HEK293T (cell line): Measurements from ENCODE around the gene STXBP2.

Source experiments
- CTCF ChIA-PET: fragments of 350-600 bp; formaldehyde crosslinking; extraction: SDS; loops from one replicate; lab custom pipeline; 2021; ENCODE audit warnings: antibody characterized with exemption, inconsistent platforms; lab: Yijun Ruan, JAX
- POLR2A ChIA-PET: fragments of 350-600 bp; formaldehyde crosslinking; extraction: SDS; loops from one replicate; lab custom pipeline; 2020; ENCODE audit warnings: antibody characterized with exemption, inconsistent platforms; lab: Yijun Ruan, JAX
- DNase-seq: peaks from one replicate; pipeline ENCODE4 v3.0.0; 2012; ENCODE audit warnings: mixed read lengths; ENCODE audit errors: extremely low spot score
- ARNT ChIP-seq: fragments of 450-650 bp; IDR thresholded peaks from 2 replicates; pipeline ENCODE4 v1.6.1; 2017; ENCODE audit warnings: mild to moderate bottlenecking
- BHLHE40 ChIP-seq: fragments of 450-650 bp; IDR thresholded peaks from 2 replicates; pipeline ENCODE4 v1.6.1; 2016; ENCODE audit warnings: mild to moderate bottlenecking, moderate library complexity, borderline replicate concordance
- CTBP1 ChIP-seq: fragments of 450-650 bp; IDR thresholded peaks from 2 replicates; pipeline ENCODE4 v1.6.1; 2016; ENCODE audit warnings: borderline replicate concordance
- ELF4 ChIP-seq: fragments of 450-650 bp; IDR thresholded peaks from 2 replicates; pipeline ENCODE4 v1.6.1; 2017; ENCODE audit warnings: antibody characterized with exemption
- FOXA1 ChIP-seq: fragments of 450-650 bp; IDR thresholded peaks from 2 replicates; pipeline ENCODE4 v1.6.1; 2016; ENCODE audit warnings: mild to moderate bottlenecking
- FOXK2 ChIP-seq: fragments of 450-650 bp; IDR thresholded peaks from 2 replicates; pipeline ENCODE4 v1.6.1; 2016; ENCODE audit warnings: mild to moderate bottlenecking
- FOXM1 ChIP-seq: fragments of 450-650 bp; IDR thresholded peaks from 2 replicates; pipeline ENCODE4 v1.6.1; 2017; ENCODE audit warnings: mild to moderate bottlenecking, borderline replicate concordance
- HDGF ChIP-seq: fragments of 450-650 bp; IDR thresholded peaks from 2 replicates; pipeline ENCODE4 v1.6.1; 2017; ENCODE audit warnings: antibody characterized with exemption, borderline replicate concordance
- L3MBTL2 ChIP-seq: fragments of 450-650 bp; conservative IDR thresholded peaks from 2 replicates; pipeline ENCODE4 v1.6.1; 2016; ENCODE audit warnings: mild to moderate bottlenecking
- LEF1 ChIP-seq: fragments of 450-650 bp; IDR thresholded peaks from 2 replicates; pipeline ENCODE4 v1.6.1; 2017; ENCODE audit warnings: mild to moderate bottlenecking, borderline replicate concordance
- NFRKB ChIP-seq: fragments of 450-650 bp; IDR thresholded peaks from 2 replicates; pipeline ENCODE4 v1.6.1; 2016; ENCODE audit warnings: mild to moderate bottlenecking, moderate library complexity
- PKNOX1 ChIP-seq: fragments of 450-650 bp; IDR thresholded peaks from 2 replicates; pipeline ENCODE4 v1.6.1; 2016
- SP1 ChIP-seq: fragments of 450-650 bp; IDR thresholded peaks from 2 replicates; pipeline ENCODE4 v1.6.1; 2017
- SUZ12 ChIP-seq: fragments of 450-650 bp; IDR thresholded peaks from 2 replicates; pipeline ENCODE4 v1.6.1; 2016; ENCODE audit warnings: mild to moderate bottlenecking
- TARDBP ChIP-seq: fragments of 450-650 bp; IDR thresholded peaks from 2 replicates; pipeline ENCODE4 v1.6.1; 2016
- ZNF384 ChIP-seq: fragments of 450-650 bp; IDR thresholded peaks from 2 replicates; pipeline ENCODE4 v1.6.1; 2016

Gene STXBP2

GRCh38 chr19:7682175-7682855 is 45.4 kb downstream of the STXBP2 start:
- ChIA-PET CTCF (interaction anchor here (0.6 kb wide), 1 partner anchor 1061 kb away, joined by 3 read pairs; no protein-coding TSS in a partner anchor), POLR2A (no interaction called here)
- DNase-seq: no peak
- no peak for TF ChIP-seq FOXM1
- no peak for TF ChIP-seq LEF1
- TF ChIP-seq FOXA1: no peak
- TF ChIP-seq ELF4: no peak

GRCh38 chr19:7685546-7686445 is 48.9 kb downstream of the STXBP2 start:
- ChIA-PET CTCF (interaction anchor here (1.2 to 1.5 kb wide), 2 partner anchors 114 to 117 kb away, joined by 5 to 9 read pairs; no protein-coding TSS in a partner anchor), POLR2A (interaction anchor here (1.2 kb wide), 1 partner anchor 11 kb away, joined by 3 read pairs; no protein-coding TSS in a partner anchor)
- TF ChIP-seq ARNT (no peak), ZNF384 (no peak), BHLHE40 (no peak), FOXK2 (no peak), SP1 (no peak), TARDBP (no peak), L3MBTL2 (no peak), FOXA1 (no peak), SUZ12 (no peak)
- DNase-seq: no peak

GRCh38 chr19:7687177-7687576 is 50.3 kb downstream of the STXBP2 start:
- POLR2A ChIA-PET: no interaction called here
- CTCF ChIA-PET: no interaction called here
- no peak for DNase-seq
- TF ChIP-seq L3MBTL2 (no peak), TARDBP (no peak), BHLHE40 (no peak), CTBP1 (no peak), FOXA1 (no peak), ZNF384 (no peak), FOXM1 (no peak), SUZ12 (no peak), NFRKB (no peak), PKNOX1 (no peak), SP1 (no peak), LEF1 (no peak), ELF4 (no peak)

GRCh38 chr19:7689165-7689564 is 52.3 kb downstream of the STXBP2 start:
- TF ChIP-seq FOXA1 (no peak), TARDBP (no peak), ELF4 (no peak), LEF1 (no peak), SP1 (no peak), ZNF384 (no peak), BHLHE40 (no peak), NFRKB (no peak), PKNOX1 (no peak)
- POLR2A ChIA-PET: interaction anchor here (1.4 kb wide), 1 partner anchor 9 kb away, joined by 3 read pairs; no protein-coding TSS in a partner anchor
- no peak for DNase-seq
- CTCF ChIA-PET: no interaction called here

- no peak for DNase-seq
- TF ChIP-seq CTBP1 (no peak), FOXK2 (no peak), FOXA1 (no peak), FOXM1 (no peak), LEF1 (no peak), TARDBP (no peak), L3MBTL2 (no peak), ARNT (no peak), NFRKB (no peak), ZNF384 (no peak), HDGF (no peak), PKNOX1 (no peak), ELF4 (no peak), BHLHE40 (no peak), SUZ12 (no peak), SP1 (no peak)
- CTCF ChIA-PET: no interaction called here
- POLR2A ChIA-PET: interaction anchor here (0.6 to 0.9 kb wide), 2 partner anchors 10 to 104 kb away, joined by 3 to 4 read pairs; partner anchors contain the start of gene TRAPPC5
Measured at GRCh38 chr19:7690779-7691258, 53.9 kb downstream of the STXBP2 start.

GRCh38 chr19:7691497-7691896 is 54.6 kb downstream of the STXBP2 start:
- CTCF ChIA-PET: no interaction called here
- no peak for TF ChIP-seq LEF1
- TF ChIP-seq NFRKB: no peak
- no peak for TF ChIP-seq ELF4
- no peak for TF ChIP-seq BHLHE40
- no peak for TF ChIP-seq ZNF384
- TF ChIP-seq FOXM1: no peak
- TF ChIP-seq PKNOX1: no peak
- no peak for TF ChIP-seq TARDBP
- TF ChIP-seq L3MBTL2: no peak
- no peak for TF ChIP-seq CTBP1
- no peak for DNase-seq
- POLR2A ChIA-PET: interaction anchor here (0.6 to 0.9 kb wide), 2 partner anchors 11 to 103 kb away, joined by 3 to 4 read pairs; partner anchors contain the start of gene TRAPPC5
